Thyroid gland (tissue), 4 donors: ENCODE data around the gene MDGA2.

Source experiments
- CTCF ChIP-seq, 6 experiments: fragments of 200-600 bp in 3 of 6; fragments of 450-650 bp in 3 of 6; sonication (generic) in 3 of 6; IDR thresholded peaks; one replicate each; pipeline ENCODE4 v1.5.1; 2016 to 2019; ENCODE audit warnings: antibody characterized with exemption in 6 of 6, mild to moderate bottlenecking in 2 of 6, inconsistent platforms in 1 of 6, moderate library complexity in 1 of 6
- POLR2A ChIP-seq, 2 donors: fragments of 450-650 bp; IDR thresholded peaks; one replicate each; pipeline ENCODE4 v1.6.1; 2017; ENCODE audit warnings: antibody characterized with exemption in 2 of 2, mild to moderate bottlenecking in 2 of 2, moderate library complexity in 1 of 2

DNA sequence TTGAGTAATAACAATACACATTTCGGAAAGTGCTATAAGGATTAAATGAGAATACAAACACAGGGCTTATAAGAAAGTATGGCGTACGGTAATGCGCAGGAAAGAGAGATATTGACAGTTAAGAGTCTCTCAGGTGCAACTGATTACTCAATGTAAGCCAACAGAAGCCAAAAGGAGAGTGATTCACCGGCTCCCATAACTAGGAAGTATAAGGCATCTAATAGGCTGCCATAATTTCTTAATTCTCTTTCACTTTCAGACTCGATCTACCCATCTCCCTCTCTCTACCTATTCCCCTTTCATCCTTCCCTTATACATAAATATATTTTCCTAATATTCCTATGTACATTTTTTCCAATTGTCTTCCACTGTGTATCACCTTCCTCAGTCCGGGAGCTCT is 90.0 kb downstream of the MDGA2 start:
- no peak for TF ChIP-seq CTCF (IDR thresholded peaks at IDR 0.05)
- TF ChIP-seq POLR2A (IDR thresholded peaks at IDR 0.05) = no peak
